Measurements from ENCODE around the gene IDI2. TPM values are rescaled to one million over a fixed set of nuclear protein-coding genes. Genes with fewer than 3 reads are reported as not detected.

The IDI2 gene
- polyA plus RNA-seq, 3 donors = 0.17 TPM; not detected in 2

DNA sequence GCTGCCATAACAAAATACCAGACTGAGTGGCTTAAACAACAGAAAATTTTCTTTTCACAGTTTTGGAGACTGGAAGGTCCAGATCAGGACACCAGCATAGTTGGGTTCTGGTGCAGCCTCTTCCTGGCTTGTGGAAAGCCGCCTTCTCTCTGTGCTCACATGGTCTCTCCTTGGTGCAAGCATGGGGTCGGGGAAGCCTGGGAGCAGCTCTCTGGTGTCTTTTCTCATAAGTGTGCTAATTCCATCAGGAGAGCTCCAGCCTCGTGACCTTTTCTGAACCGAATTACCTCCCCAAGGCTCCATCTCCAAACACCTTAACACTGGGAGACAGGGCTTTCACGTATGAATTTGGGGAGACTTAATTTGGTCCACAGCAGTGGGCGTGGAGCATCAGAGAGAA lies 42.3 kb downstream of the IDI2 start:
- DNase-seq = no peak

DNA sequence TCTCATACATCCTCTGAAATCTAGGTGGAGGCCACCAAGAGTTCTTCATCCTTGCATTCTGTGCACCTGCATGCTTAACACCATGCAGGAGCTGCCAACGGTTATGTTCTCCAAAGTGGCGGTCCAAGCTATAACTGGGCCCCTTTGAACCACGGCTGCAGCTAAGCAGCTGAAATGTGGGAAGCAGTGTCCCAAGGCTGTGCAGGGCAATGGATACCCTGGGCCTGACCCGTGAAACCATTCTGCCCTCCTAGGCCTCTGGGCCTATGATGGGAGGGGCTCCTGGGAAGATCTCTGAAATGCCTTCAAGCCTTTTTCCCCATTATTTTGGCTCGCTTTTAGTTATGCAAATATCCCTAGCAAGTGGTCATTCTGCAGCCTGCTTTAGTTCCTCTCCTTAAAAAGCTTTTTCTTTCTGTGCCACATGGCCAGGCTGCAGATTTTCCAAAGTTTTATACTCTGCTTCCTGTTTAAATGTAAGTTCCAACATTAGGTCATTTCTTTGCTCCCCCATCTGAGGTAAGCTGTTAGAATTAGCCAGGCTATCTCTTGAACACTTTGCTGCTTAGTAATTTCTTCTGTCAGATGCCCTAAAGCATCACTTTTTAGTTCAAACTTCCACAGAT lies 45.1 kb downstream of the IDI2 start:
- no peak for DNase-seq

DNA sequence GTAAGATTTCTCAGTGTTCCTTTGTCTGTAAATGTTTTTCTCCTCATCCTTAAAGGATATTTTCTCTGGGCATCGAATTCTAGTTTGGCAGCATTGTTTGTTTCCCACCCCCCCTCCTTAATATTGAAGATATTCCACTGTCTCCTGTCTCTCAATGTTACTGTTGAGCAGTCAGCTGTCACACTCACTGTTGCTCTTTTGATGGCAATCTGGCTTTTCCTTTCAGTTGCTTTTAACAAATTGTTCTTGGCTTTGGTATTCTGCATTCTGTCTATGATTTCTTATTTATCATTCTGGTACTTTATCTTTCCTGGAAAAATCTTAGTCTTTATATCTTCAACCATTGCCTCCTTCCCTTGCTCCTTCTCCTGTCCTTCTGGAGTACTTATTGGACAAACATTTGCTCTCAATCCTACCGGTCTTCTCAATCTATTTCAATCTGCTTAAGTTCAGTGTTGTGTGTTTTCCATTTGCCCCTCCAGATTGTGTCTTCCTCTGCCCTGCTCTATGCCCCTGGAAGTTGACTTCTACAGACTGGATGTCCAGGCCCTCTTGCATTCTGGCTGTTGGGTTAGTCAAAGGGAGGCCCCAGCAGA lies 46.7 kb downstream of the IDI2 start:
- no peak for DNase-seq

DNA sequence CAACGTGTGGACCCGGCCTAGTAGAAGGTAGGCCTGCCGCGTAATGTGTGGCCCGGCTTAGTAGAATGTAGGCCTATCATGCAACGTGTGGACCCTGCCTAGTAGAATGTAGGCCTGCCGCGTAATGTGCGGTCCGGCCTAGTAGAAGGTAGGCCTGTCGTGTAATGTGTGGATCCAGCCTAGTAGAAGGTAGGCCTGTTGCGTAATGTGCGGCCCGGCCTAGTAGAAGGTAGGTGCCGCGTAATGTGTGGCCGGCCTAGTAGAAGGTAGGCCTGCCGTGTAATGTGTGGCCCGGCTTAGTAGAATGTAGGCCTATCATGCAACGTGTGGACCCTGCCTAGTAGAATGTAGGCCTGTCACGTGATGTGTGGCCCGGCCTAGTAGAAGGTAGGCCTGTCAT lies 49.3 kb downstream of the IDI2 start:
- no peak for DNase-seq

DNA sequence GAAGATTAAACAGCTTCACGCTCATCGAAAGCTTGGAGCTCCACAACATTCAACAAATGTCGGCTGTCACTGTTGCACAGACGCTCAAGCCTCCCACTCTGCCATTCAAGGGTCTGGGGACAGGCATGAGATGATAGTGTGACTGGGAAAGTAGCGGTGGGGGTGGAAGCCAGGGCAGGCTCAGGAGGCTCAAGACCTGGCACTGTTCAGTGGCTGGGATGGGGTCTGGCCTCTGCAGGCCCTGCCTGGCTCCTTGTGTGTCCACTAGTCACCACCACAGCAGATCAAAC lies 50.9 kb downstream of the IDI2 start:
- DNase-seq = no peak

DNA sequence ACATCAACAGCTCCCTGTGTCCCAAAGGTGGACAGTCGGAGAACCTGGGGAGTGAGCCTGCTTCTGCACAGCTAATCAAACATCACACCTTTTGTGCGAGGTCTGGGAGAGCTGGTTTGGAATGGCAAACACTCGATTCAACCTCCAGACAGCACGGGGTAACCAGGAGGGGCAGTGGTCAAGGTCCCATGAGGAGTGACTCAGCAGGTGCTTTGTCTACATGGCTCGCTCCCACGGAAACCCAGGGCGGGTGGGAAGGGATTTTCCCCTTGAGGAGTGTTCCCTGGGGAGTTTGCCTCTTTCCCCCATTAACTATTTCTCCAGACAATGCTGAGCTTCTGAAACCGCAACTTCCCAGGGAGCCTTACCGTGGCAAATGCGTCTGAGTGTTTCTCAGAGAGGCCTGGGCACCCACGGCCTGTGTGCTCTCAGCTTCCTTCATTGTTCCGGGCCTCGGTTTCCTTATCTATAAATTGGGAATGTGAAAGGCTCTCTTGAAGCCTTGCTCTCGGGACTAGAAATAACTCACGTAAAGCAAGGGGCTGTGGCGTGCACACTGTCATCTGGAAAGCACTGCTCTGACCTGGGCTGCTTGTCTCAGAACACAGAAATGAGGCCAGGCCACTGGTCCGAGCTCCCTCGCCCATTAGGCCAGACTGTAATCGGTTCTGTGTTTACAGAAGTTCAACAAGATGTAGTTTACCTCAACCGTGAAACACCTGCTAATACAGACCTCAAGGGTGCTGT lies 51.4 kb downstream of the IDI2 start:
- DNase-seq = no peak

DNA sequence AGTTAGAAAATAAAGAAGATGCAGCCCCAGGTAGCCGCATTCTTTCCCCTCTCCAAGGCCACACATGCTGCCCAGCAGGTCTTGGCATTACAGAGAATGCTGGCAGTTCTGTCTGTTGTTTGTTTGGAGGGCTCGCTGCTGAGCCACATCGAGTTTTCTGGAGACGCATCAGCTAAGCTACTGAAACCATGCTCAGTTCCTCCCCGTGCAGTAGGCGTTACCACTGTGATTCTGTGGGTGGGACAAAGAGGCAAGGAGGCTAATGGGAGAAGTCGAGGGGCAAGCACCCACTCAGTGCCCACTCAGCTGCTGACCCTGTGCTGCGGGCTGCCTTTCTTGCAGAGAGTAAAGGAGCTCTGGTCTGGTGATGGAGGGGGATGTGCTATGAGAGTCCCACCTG lies 52.9 kb downstream of the IDI2 start:
- no peak for DNase-seq

DNA sequence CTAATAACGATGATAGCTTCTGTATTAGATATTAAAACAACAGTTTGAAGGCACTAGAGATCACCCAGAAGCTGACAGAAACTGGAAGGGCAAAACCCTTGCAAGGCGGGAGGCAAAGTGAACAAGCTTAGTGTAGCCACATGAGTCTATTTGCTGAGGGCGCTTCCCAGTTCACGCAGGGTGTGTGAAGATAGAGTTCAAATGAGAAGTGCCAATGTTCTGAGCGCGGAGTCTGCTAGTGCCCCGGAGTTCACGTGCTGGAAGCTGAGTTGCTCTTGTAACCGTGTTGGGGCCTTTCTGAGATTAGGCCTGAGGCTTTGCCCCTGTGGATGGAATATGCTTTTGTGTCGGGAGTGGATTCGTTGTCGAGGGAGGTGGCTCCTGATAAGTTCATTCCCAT lies 54.0 kb downstream of the IDI2 start:
- no peak for DNase-seq

DNA sequence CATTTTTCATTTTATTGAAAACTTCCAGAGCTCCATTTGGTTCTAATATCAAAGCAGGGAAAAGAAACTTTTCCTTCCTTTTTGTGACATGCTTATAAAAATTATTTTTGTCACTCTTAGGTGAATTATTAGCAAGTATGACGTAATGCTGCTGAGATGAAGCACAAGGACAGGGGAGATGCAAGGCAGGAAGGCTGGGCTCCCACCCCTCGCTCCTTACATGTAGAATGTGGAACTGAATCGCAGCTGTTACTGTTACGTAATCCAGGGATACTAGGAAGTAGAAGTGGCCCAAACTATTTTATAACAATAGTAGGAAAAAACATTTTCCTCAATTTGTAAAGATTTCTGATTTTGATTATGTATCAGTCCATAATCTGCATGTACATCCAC lies 54.5 kb downstream of the IDI2 start:
- no peak for DNase-seq

DNA sequence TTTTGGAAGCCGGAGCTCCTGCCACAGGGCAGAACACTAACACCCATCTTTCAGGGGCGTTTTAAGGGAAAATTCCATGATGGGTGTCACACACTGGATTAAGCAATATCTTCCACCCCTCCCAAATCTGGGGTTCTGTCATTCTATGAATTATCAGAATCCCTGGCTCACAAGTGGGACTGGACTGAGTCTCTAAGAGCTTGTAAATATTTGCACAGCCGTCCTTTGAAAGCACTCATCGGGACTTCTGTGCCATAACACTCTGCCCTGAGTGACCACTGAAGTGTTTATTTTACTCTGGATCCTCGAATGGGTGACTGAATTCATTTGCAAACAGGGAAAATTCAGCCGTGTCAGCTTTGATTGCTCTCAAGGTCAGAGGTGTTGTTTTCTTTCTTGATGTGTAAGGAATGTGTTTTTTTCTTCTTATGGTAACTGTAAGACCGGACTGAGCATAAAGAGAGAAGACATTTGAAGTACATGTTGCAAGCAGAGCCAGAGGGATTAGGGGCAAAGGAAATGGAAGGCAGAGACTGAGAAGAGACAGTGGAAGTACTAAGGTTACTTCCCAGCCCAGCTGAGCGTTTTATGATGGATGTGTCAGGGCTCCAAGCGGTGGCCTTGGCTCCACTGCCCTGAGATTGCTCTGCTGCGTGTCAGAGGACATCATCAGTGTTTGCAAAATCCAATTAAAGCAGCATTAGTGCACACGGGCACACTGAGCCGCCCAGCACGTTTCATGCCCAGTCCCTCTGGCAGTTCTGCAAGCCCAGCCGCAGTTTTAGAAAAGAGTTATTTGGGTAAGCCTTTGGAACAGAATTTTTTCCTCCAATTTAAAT lies 55.1 kb downstream of the IDI2 start:
- DNase-seq = peak; percentile 30

DNA sequence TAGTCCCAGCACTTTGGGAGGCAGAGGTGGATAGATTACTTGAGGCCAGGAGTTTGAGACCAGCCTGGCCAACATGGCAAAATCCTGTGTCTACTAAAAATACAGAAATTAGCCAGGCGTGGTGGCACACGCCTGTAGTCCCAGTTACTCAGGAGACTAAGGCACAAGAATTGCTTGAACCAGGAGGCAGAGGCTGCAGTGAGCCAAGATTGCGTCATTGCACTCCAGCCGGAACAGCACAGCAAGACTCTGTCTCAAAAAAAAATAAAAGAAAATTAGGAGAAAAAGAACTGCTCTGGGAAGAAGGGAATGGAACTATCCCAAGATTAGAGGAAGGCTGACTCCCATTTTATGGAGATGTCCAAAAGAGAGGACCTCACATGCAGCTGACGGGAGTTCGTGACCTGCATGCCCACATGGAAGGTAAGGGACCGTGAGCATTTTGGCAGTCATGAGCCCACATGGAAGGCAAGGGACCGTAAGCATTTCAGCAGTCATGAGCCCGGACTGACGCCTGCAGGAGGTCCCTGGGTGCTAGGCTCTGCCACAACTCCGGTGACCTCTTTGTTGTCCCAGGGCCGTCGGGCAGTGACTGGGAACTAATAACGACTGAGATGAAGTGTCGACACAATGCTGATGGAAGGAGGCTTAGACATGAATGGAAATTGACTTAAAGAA lies 56.0 kb downstream of the IDI2 start:
- no peak for DNase-seq

Other genes starting within 250 kb of the IDI2 start
- gene LARP4B, start 94.2 kb downstream of the IDI2 start, polyA plus RNA-seq (ENCODE audit: insufficient read length in 3 of 3) = 10 to 100 TPM; 41.9 to 56.3 (median 52.6) TPM
- gene GTPBP4, start 37.4 kb downstream of the IDI2 start, polyA plus RNA-seq (ENCODE audit: insufficient read length in 3 of 3) = 10 to 100 TPM; 59.2 to 68.4 (median 62.2) TPM
- gene IDI1, start 23.3 kb upstream of the IDI2 start, polyA plus RNA-seq (ENCODE audit: insufficient read length in 3 of 3) = 10 to 100 TPM; 61.1 to 70.5 (median 64.0) TPM
- 10 to 100 TPM; 16.1 to 20.3 (median 19.6) TPM for gene WDR37, start 30.5 kb upstream of the IDI2 start, polyA plus RNA-seq (ENCODE audit: insufficient read length in 3 of 3)